Activated CD4-positive, CD25-positive, alpha-beta regulatory T cell treated with anti-CD3 and anti-CD28 coated beads, Interleukin-2, amount 50 U/mL, for 24 hours (primary cell): ENCODE results near the gene CD36.
"Not testable (repeated sequence)": the region's sequence is repeated elsewhere in the genome, so short reads cannot be mapped to it uniquely, and the experiment has no call there.

Experiments
- ATAC-seq, 2 donors: fragments of 150-1000 bp; cut with Tn5 transposase; one replicate each; pipeline ENCODE4 v1.10.0; 2021; ENCODE audit warnings: mild to moderate bottlenecking in 1 of 2, moderate library complexity in 1 of 2

The CD36 gene

GRCh38 chr7:80656029-80656428 is 17.6 kb downstream of the CD36 start:
- no peak for ATAC-seq

DNA sequence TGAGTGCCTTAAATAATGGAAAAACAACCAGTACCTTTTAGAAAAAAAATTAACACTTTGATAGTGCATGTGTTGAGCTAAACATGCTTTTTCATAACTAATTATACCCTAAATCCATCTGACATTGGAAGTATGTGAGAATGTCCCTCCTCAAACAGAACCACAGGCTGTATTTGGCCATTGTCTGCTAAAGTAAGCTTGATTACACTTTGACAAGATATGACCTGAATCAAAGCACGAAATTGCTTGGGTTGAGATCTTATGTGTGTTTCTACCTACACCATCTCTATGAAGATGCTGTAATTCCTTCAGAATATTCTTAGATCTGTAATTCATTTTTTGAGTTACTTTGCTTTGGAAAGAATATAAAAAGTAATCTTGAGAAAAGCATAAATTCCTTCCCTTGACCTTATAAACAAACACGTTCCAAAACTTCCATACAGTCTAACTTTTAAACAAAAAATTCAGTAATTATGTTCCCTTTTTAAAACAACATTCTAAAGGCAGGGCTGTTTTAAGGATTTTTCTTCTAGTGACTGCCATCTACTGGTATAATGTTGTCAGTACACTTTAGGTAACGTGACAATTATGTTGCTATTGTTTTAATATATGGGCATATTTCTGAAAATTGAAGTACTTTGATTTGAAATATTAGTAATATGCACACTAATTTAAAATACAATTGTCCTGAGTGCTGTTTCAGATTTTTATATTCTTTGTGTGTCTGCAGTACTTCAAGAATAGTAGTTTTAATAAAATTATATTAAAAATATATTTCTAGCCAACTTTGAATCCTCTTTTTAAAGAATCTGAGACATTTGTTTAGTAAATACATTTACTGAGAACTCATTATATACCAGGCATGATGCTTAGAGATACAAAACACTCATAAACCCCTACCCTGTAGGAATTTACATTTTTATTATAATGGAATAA is 20.9 kb downstream of the CD36 start:
- no peak for ATAC-seq

- ATAC-seq = no peak
Measured at GRCh38 chr7:80660939-80661338, 22.5 kb downstream of the CD36 start.

DNA sequence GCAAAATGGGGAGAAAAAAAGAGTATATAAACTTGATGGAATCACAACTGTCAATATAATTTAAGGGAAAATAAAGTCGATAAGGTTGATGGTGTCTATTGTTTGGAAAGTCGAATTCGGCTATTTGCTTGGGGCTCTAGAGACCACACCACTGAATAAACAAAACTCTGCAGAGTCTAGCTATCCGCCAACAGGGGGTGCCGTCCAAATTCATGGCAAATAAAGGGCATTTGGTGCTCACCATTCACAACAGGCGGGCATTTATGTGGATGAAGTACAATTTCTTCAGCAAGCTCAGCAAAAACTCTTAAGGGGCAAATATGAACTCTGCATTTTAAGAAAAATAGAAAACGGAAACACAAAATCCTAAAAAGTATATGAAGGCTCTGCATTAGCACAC is 23.3 kb downstream of the CD36 start:
- no peak for ATAC-seq

- no peak for ATAC-seq
Measured at GRCh38 chr7:80662252-80662651, 23.8 kb downstream of the CD36 start.

DNA sequence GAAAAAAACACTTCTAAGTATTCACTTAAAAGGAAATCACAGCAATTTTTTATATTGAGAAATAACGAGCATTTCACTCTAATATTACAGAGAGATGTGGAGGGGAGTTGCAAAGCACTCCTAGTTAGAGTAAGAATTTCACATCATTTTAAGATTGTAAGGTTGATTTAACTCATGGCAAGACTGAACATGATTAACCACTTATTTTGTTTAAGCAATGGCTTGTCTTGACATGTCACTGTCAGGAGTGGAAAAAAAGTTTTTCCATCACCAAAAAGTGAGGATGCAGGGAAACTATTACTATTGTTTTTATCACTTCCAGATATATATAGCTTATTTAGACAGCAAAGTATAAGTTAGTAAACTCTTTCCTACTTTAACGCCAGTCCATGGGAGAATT is 27.1 kb downstream of the CD36 start:
- ATAC-seq = no peak

- ATAC-seq = no peak
Measured at GRCh38 chr7:80666376-80666775, 27.9 kb downstream of the CD36 start.

DNA sequence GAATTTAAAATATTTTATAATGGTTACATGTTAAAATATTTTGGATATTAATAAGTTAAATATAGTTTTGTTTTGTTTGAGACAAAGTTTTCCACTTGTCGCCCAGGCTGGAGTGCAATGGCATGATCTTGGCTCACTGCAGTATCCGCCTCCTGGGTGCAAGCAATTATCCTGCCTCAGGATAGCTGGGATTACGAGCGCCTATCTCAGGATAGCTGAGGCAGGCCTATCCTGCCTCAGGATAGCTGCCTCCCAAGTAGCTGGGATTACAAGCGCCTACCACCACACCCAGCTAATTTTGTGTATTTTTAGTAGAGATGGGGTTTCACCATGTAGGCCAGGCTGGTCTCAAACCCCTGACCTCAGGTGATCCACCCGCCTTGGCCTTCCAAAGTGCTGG is 30.9 kb downstream of the CD36 start:
- ATAC-seq = not testable (repeated sequence)

DNA sequence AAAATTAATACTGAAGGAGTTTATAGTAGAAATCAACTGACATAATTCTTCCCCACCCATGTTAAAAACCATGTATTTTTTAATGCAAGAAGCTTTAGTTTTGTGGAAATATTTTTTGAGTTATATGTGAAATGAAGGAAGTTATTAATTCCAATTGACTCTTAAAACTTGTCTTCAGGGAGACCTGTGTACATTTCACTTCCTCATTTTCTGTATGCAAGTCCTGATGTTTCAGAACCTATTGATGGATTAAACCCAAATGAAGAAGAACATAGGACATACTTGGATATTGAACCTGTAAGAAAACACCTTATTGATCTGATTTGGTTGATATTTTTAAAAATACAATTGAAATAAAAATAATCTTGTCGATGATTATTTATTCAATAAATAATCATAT is 33.3 kb downstream of the CD36 start:
- ATAC-seq = no peak

DNA sequence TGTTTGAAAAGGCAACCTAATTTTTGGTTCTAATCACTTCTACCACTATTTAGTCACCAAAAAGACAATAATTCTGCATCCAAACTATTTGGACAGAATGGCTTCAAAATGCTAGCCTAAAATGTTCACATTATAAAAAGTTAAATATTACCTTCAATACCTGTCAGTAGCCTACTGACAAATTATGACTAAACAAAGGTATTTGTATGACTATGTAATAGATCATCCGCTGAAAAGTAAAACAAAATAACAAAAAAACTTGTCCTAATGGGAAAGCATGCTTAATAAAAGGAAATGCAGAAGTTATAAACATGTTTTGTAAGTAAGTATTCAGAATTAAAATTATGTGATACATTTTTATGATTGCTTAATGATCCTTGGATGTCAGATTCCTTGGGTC is 36.6 kb downstream of the CD36 start:
- ATAC-seq = no peak

DNA sequence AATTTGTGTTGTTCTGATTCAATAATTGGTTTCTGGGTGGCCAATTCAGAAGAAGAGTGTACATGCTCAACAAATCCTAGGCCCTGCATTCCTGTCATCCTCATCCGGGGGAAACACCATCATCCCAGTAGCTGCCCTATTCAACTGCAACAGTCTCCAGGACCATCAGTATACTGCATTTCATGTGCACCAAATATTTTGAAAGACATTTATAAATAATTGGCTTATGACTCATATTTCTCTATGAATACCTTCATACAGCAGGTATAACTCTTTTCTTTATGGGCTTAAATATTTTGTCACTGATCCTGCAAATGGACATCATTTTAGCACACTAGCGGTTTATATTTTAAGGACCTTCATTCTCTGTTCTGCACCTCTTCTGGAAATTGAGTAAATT is 38.0 kb downstream of the CD36 start:
- ATAC-seq = no peak

GRCh38 chr7:80677629-80678028 is 39.2 kb downstream of the CD36 start:
- ATAC-seq = no peak

GRCh38 chr7:80678707-80679106 is 40.3 kb downstream of the CD36 start:
- ATAC-seq = no peak

GRCh38 chr7:80679921-80680907 is 41.8 kb downstream of the CD36 start:
- ATAC-seq = no peak

DNA sequence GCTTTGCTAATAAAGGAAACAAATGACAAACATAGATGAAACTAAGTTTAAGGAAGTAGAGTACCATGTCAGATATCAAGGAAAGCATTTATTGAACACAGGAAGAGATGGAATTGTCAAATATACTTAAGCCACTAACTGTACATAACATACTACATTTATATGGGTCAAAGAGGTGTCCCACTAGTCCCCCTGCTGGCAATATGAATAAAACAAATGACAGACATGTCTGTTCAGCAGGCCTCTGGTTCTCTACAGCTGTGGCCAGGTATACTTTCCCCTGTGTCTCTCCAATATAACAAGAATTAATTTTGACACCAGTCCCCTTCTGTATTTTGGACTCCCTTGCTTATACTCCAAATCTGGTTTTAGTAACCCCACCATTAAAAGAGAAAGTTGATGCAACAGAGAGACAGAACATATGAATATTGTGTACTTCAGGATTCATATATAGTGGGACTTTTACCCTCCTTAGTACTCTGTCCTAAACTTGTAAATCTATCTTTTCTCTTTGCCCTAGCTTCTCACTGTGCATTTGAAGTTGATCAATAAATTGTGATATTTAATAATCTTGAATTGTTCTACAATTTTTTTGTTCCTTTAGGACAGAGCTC is 42.9 kb downstream of the CD36 start:
- ATAC-seq = no peak

DNA sequence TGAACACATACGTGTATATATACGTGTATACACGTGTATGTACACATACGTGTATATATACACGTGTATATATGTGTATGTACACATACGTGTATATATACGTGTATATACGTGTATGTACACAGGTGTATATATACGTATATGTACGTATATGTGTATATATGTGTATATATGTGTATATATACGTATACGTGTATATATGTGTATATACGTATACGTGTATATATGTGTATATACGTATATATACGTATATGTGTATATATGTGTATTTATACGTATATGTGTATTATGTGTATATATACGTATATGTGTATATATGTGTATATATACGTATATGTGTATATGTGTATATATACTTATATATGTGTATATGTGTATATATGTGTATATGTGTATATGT is 44.3 kb downstream of the CD36 start:
- ATAC-seq = no peak

GRCh38 chr7:80686576-80686975 is 48.1 kb downstream of the CD36 start:
- ATAC-seq = no peak

DNA sequence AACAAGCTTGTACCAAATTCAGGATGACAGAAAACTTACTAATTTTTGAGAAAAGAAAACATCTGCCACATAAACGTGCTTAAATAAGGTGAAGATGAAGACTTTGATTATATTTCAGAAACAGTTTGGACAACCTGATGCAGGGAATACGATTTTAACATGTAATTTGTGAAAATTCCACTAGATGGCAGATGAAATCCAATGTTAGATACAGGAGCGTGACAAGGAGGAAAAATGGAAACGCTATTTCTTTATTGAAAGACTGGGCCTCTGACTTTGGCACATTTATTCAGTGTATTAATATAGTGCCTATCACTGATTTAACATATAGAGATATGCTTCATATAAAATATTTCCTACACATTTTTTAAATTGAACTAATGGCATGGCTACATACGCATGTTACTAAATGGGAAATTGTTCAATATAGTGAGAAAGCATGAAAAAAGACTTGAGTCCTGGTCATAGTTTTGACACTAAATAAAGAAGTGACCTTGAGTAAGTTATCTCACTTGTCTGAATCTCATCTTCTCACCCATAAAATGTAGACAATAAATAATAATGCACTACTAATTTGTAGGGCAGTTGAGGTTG is 60.7 kb downstream of the CD36 start:
- no peak for ATAC-seq

DNA sequence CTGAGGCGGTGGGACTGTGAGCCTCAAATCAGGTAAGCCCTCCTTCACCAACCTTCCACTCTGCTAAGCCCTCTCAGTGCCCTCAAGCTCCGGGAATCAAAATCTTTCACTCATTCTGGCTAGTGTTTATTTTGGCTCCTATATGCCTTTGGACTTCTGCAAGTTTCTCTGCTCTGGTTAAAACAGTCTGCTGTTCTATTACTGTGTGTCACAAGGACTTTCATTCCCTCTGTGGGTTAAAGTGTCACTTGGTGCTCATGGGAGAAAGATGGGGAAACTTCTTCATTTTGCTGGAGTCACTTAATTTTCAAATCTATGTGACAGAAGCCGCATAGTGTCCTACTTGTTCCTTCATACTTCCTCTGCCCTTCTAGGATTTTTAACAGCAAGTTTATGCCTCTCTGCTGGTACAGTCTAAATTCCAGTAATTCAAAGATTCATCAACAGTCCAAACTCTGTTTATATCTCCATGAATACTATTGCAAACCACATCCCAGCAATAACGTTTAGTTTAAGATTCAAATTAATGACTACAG is 61.3 kb downstream of the CD36 start:
- no peak for ATAC-seq

DNA sequence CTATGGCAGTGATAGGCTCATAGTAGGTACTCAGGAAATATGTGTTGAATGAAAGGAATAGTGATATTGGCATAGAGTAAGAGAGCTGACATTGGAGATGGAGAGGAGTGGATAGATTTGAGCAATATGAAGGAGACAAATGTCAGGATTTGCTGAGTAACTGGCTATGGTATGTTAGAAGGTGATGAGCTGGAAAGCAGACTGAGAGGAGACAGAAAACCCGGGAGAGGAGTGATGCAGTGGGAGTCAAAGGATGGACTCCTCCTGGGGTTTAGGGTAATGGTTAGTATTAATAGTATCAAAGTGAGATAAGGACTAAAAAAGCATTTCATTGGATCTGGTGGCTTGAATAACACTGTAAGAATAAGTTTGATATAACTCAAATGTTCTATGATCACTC is 64.8 kb downstream of the CD36 start:
- ATAC-seq = no peak

DNA sequence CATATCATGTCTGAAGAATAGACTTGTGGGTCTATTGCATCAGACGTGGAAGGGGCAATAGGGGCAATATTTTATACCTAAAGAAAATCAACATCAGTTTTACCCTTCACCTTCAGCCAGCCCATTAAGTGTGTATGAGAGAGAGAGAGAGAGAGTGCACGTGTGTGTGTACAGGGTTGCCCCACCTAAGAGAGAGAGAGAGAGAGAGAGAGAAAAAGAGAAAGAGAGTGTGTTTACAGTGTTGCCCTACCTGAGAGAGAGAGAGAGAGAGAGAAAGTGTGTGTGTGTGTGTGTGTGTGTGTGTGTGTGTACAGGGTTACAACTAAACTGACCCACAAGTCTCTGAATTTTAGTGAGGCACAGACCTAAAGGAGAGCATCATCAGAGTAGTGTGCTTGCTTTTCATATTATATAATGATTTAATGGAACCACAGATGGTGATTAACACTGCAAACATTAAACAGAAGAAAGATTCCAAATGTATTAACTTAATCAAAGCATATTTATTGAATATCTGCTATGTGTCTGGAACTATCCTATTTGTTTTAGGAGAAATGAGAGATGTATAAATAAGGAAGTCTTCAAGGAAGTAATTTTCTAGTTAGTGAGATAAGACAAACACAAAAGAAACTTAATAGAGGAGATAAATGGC is 66.8 kb downstream of the CD36 start:
- no peak for ATAC-seq

DNA sequence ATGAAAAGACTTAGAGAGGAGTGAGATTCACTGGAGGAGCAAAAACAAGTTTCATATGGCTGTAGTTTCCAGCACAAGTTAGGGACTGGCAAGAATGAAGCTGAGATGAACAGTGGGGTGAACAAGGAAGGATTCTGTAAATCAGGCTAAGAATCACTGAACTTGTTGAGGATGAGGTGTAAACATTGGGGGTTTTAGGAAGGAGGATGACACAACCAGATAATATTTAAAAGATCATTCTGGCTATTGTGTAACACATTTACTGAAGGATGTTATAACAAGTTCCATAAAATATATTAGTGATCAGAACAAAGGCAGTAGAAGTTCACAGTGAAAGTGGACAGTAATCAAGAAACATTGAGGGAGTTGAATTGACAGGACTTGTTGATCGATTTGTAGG is 68.9 kb downstream of the CD36 start:
- ATAC-seq = no peak
